Mesodermal cell (in vitro differentiated cells): ENCODE data around the gene CHADL.

ENCODE experiments used
- H3K27ac ChIP-seq: 2 replicates; pipeline ENCODE4 v1.7.0; 2013; ENCODE audit warnings: mild to moderate bottlenecking, low read depth, low read length, moderate library complexity; ENCODE audit not compliant: severe bottlenecking
- H3K36me3 ChIP-seq: 2 replicates; pipeline ENCODE4 v1.7.1; 2013; ENCODE audit warnings: mild to moderate bottlenecking, low read length, moderate library complexity; ENCODE audit not compliant: control insufficient read depth, insufficient read depth
- H3K4me1 ChIP-seq: one replicate; pipeline ENCODE4 v1.7.1; 2013; ENCODE audit warnings: mild to moderate bottlenecking, low read length; ENCODE audit not compliant: insufficient read depth, control insufficient read depth, poor library complexity, severe bottlenecking
- H3K4me3 ChIP-seq: 2 replicates; pipeline ENCODE4 v1.7.0; 2013; ENCODE audit warnings: low read length, control low read depth, mild to moderate bottlenecking; ENCODE audit not compliant: insufficient read depth, poor library complexity, severe bottlenecking; ENCODE audit errors: extremely low read depth
- H3K9me3 ChIP-seq: 2 replicates; pipeline ENCODE4 v1.7.1; 2013; ENCODE audit warnings: mild to moderate bottlenecking, low read length, moderate library complexity; ENCODE audit not compliant: control insufficient read depth
- WGBS, 2 experiments: methylation state at CpG; one replicate each; pipeline ENCODE4 v1.1.5; 2013; ENCODE audit warnings: missing lambda C conversion rate in 2 of 2; ENCODE audit not compliant: insufficient coverage in 2 of 2; 5-methylcytosine and 5-hydroxymethylcytosine counted together

Gene CHADL

GRCh38 chr22:41256254-41257253 lies 15.8 kb upstream of the CHADL start:
- peaks cover 12% of the 10 kb centered on the region for H3K4me1 ChIP-seq
- H3K27ac ChIP-seq = no peak overlapping the region
- H3K9me3 ChIP-seq = no peaks in the 10 kb centered on the region
- 85 to 86% methylated on average over 9 to 10 of the region's 20 CpGs for WGBS, 2 experiments
- H3K4me3 ChIP-seq = no peak overlapping the region
- peaks cover 95% of the 10 kb centered on the region for H3K36me3 ChIP-seq

DNA sequence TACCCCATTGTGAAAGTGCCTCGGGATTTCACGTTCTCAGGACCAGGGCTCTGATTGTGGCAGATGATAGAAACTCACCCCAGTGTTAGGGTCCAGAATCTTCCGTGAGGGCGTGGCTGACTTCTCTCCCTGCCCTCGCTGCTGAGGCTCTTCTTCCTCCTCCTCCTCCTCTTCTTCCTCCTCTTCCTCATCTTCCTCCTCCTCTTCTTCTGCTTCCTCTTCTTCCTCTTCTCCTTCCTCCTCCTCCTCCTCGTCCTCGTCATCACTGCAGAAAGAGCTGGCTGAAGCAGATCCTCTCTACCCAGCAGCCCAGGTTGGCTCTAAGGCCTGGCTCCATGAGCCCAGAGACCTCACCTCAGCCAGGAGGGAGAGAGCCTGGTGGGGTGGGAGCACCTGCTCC lies 13.5 kb upstream of the CHADL start:
- 94 to 98% methylated on average over 5 of the region's 7 CpGs for WGBS, 2 experiments
- Histone ChIP-seq H3K4me1 (peaks cover 12% of the 10 kb centered on the region), H3K27ac (no peak overlapping the region), H3K9me3 (no peaks in the 10 kb centered on the region), H3K4me3 (no peak overlapping the region), H3K36me3 (peaks cover 95% of the 10 kb centered on the region)

DNA sequence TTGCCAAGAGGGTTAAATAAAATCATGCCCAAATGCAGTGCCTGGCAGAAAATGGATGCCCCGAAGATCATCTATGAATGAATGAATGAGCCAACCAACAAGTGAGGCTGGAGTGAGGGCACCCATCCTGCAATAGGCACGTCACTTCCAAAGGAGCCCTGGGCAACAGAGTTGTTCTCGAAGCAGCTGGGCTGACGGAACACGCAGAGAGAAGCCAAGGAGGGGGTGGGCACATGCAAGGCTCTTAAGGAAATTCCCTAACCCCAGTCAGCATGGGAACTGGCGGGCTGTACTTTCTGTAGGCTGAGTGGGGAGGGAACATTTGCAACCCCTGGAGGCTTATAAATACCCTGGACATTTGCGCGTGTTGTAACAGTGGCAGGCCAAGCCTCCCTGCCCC lies 11.6 kb upstream of the CHADL start:
- Histone ChIP-seq H3K4me1 (peaks cover 3% of the 10 kb centered on the region), H3K4me3 (no peak overlapping the region), H3K9me3 (no peaks in the 10 kb centered on the region), H3K36me3 (peaks cover 97% of the 10 kb centered on the region), H3K27ac (no peak overlapping the region)
- WGBS, 2 experiments = 96 to 98% methylated on average over 8 of the region's 8 CpGs

- no peak overlapping the region for H3K27ac ChIP-seq
Measured at GRCh38 chr22:41250127-41250526, 9.4 kb upstream of the CHADL start.

DNA sequence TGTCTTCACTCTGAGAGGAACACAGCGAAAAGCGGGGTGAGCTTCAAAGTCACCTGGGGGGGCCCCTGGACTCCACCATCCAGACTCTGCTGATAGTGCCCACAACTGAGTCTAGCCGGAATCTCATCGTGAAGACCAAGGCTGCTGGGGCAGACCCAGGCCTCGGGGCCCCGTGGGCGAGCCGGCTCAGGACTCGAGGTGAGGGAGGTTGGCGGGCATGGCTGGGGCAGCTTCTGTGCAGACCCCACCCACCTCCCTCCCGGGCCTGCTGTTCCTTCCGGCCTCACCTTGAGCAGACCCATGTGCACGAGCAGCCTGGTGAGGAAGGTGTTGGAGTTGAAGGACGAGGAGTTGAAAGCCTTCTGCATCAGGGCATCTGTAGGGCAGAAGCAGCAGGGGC lies 8.7 kb upstream of the CHADL start:
- Histone ChIP-seq H3K9me3 (no peaks in the 10 kb centered on the region), H3K4me1 (no peaks in the 10 kb centered on the region), H3K4me3 (no peak overlapping the region), H3K36me3 (peaks cover 93% of the 10 kb centered on the region), H3K27ac (no peak overlapping the region)
- WGBS, 2 experiments = 96 to 98% methylated on average over 9 to 14 of the region's 14 CpGs

More at GRCh38 chr22:41250127-41250526, 9.4 kb upstream of the CHADL start:
- no peaks in the 10 kb centered on the region for H3K4me1 ChIP-seq
- H3K4me3 ChIP-seq = no peak overlapping the region
- peaks cover 95% of the 10 kb centered on the region for H3K36me3 ChIP-seq
- H3K9me3 ChIP-seq = no peaks in the 10 kb centered on the region
- 94 to 96% methylated on average over 8 of the region's 12 CpGs for WGBS, 2 experiments

DNA sequence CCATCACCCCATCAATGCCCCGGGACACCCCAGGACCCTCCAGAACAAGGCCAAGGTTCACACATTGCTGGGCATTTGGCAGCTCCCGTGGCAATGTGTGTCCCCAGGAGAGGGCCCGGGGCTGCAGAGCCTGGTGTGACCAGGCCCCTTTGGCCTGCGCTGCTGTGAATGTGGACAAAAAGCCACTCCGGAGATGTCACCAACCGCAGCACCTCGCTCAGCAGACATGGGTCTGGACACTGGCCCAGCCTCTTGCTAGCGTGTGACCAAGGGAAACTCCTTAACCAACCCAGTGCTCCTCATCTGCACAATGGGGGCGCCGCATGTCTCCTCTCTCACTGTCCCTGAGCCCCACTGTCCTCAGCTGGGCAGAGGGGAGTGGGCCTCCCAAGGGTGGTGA lies 8.0 kb upstream of the CHADL start:
- WGBS, 2 experiments = 96 to 97% methylated on average over 8 to 9 of the region's 10 CpGs
- no peak overlapping the region for H3K4me3 ChIP-seq
- no peak overlapping the region for H3K27ac ChIP-seq
- no peaks in the 10 kb centered on the region for H3K4me1 ChIP-seq
- H3K9me3 ChIP-seq = no peaks in the 10 kb centered on the region
- H3K36me3 ChIP-seq = peaks cover 86% of the 10 kb centered on the region

- no peaks in the 10 kb centered on the region for H3K4me1 ChIP-seq
- H3K9me3 ChIP-seq = no peaks in the 10 kb centered on the region
- H3K4me3 ChIP-seq = no peak overlapping the region
- WGBS, 2 experiments = 91 to 97% methylated on average over 10 of the region's 15 CpGs
- H3K27ac ChIP-seq = no peak overlapping the region
- H3K36me3 ChIP-seq = peaks cover 82% of the 10 kb centered on the region
Measured at GRCh38 chr22:41248314-41248713, 7.6 kb upstream of the CHADL start.

GRCh38 chr22:41247703-41248102 lies 7.0 kb upstream of the CHADL start:
- 87 to 98% methylated on average over 5 to 6 of the region's 7 CpGs for WGBS, 2 experiments
- H3K27ac ChIP-seq = no peak overlapping the region
- H3K4me1 ChIP-seq = no peaks in the 10 kb centered on the region
- no peak overlapping the region for H3K4me3 ChIP-seq
- H3K36me3 ChIP-seq = peaks cover 76% of the 10 kb centered on the region
- H3K9me3 ChIP-seq = no peaks in the 10 kb centered on the region

DNA sequence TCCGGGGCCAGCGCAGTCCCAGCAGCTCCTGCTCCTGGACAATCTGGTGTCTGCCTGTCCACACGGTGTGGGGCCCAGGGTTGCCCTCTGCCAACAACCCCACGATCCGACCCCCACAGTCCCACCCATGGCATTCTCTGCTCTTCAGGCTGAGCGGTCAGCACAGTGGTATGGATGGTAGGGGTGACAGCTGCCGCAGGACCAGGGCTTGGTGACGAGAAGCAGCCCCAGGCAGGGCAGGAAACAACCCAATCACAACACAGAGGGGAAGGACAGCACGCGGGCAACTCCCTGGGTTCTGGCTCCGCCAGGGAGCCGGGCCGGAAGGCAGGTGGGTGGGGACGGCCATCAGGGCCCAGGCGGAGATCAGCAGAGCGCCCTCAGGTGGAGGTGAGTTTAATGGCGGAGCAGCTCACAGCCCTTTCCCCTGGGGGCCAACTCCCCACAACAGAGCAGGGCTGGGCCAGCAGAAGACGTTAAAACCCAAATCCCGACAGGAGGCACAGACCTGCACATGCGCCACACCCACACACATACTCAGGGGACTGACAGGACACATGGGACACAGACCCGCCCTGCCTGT lies 5.3 kb upstream of the CHADL start:
- peak overlapping the region; percentile 24 for H3K27ac ChIP-seq
- H3K36me3 ChIP-seq = peaks cover 59% of the 10 kb centered on the region
- 84 to 89% methylated on average over 12 to 16 of the region's 21 CpGs for WGBS, 2 experiments
- H3K4me3 ChIP-seq = no peak overlapping the region
- H3K9me3 ChIP-seq = no peaks in the 10 kb centered on the region
- H3K4me1 ChIP-seq = no peaks in the 10 kb centered on the region

DNA sequence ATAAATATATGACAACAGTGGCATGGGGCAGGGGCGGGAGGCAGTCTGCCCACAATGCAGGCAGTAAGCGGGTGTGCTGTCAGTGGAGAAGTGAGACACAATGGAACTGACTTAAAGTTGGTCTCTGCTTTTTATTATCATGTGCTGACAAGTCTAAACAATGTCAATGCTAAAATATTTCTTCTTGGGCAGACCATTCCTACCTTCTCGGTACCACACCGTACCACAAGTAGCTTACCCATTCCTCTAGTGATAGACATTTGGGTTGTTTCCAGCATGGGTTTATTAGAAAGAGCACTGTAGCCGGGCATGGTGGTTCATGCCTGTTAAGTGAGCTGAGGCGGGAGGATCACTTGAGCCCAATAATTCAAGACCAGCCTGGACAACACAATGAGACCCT lies 2.6 kb upstream of the CHADL start:
- 100% methylated on average over 2 of the region's 6 CpGs; no CpG with 5 or more reads in 1 of the 2 experiments for WGBS, 2 experiments
- Histone ChIP-seq H3K4me1 (no peaks in the 10 kb centered on the region), H3K9me3 (no peaks in the 10 kb centered on the region), H3K4me3 (no peak overlapping the region), H3K27ac (no peak overlapping the region), H3K36me3 (peaks cover 33% of the 10 kb centered on the region)
